ENCODE measurements around the gene PIF1.

Gene PIF1

GRCh38 chr15:64825431-64826294, at the start of gene PIF1:
Gene PIF1 (minus strand): TSS chr15:64825647. CDS start chr15:64824335, 1,312 bp downstream.
- peak; percentile 97 for DNase-seq

GRCh38 chr15:64870353-64870752, 44.9 kb upstream of the PIF1 start:
- DNase-seq, result no peak

GRCh38 chr15:64869501-64869900, 44.1 kb upstream of the PIF1 start:
- DNase-seq, result no peak

GRCh38 chr15:64865998-64866520, 40.6 kb upstream of the PIF1 start:
- no peak for DNase-seq

- no peak for DNase-seq
Measured at GRCh38 chr15:64865126-64865997, 39.9 kb upstream of the PIF1 start.

- no peak for DNase-seq
Measured at GRCh38 chr15:64864068-64864467, 38.6 kb upstream of the PIF1 start.

GRCh38 chr15:64862408-64862807, 37.0 kb upstream of the PIF1 start:
- no peak for DNase-seq

GRCh38 chr15:64861960-64862359, 36.5 kb upstream of the PIF1 start:
- DNase-seq, result no peak

- DNase-seq, result no peak
Measured at GRCh38 chr15:64861331-64861730, 35.9 kb upstream of the PIF1 start.

- DNase-seq, result no peak
Measured at GRCh38 chr15:64859226-64859625, 33.8 kb upstream of the PIF1 start.

- DNase-seq, result no peak
Measured at GRCh38 chr15:64858021-64858575, 32.7 kb upstream of the PIF1 start.

- no peak for DNase-seq
Measured at GRCh38 chr15:64857421-64857820, 32.0 kb upstream of the PIF1 start.

- no peak for DNase-seq
Measured at GRCh38 chr15:64856429-64857145, 31.1 kb upstream of the PIF1 start.

GRCh38 chr15:64855205-64855975, 29.9 kb upstream of the PIF1 start:
- DNase-seq, result no peak

GRCh38 chr15:64854526-64854925, 29.1 kb upstream of the PIF1 start:
- DNase-seq, result no peak

- DNase-seq, result no peak
Measured at GRCh38 chr15:64854041-64854440, 28.6 kb upstream of the PIF1 start.

- DNase-seq, result no peak
Measured at GRCh38 chr15:64851503-64851840, 26.0 kb upstream of the PIF1 start.

- DNase-seq, result no peak
Measured at GRCh38 chr15:64850778-64851502, 25.5 kb upstream of the PIF1 start.

- DNase-seq, result no peak
Measured at GRCh38 chr15:64847876-64848716, 22.6 kb upstream of the PIF1 start.

GRCh38 chr15:64847448-64847847, 22.0 kb upstream of the PIF1 start:
- no peak for DNase-seq

All from CD4-positive, alpha-beta T cell treated with Interleukin-10 for 1 hour (primary cell).